DND-41 (cell line): ENCODE results near the gene SPO11.

Experiments used
- EZH2 ChIP-seq: IDR thresholded peaks from 3 replicates; pipeline ENCODE4 v1.6.1; 2012; ENCODE audit warnings: borderline replicate concordance, low read depth, mild to moderate bottlenecking, moderate library complexity, low read length, inconsistent platforms; ENCODE audit not compliant: severe bottlenecking
- TF ChIP-seq, protein P1 (sequence below): IDR thresholded peaks from 2 replicates; pipeline ENCODE4 v1.5.1; 2012; ENCODE audit warnings: borderline replicate concordance, low read length, moderate library complexity, mild to moderate bottlenecking; ENCODE audit not compliant: poor library complexity, severe bottlenecking; ENCODE audit errors: extremely low read depth

DNA sequence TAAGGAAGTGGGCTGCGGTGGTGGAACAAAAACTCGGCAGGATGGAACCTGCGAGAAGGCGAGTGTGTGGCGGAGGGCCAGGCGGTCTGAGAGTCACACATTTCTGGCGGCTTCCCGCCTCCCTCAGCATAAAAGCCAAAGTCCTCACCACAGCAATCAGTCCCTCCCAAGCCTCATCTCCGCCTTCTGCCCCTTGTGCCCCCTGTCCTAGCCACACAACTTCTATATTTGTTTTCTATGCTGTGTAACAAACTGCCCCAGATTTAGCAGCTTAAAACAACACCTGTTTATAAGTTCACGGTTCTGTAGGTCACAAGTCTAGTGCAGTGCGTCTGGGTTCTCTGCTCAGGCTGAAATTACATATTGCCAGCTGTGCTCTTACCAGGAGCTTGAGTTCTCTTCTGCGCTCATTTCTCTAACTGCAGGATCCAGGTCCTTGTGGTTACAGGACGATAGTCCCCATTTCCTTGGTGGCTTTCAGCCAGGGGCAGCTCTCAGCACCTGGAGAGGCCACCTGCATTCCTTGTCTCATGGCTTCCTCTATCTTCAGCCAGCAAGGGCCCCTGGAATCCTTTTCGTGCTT lies 11.7 kb upstream of the SPO11 start:
- TF ChIP-seq, protein P1, sequence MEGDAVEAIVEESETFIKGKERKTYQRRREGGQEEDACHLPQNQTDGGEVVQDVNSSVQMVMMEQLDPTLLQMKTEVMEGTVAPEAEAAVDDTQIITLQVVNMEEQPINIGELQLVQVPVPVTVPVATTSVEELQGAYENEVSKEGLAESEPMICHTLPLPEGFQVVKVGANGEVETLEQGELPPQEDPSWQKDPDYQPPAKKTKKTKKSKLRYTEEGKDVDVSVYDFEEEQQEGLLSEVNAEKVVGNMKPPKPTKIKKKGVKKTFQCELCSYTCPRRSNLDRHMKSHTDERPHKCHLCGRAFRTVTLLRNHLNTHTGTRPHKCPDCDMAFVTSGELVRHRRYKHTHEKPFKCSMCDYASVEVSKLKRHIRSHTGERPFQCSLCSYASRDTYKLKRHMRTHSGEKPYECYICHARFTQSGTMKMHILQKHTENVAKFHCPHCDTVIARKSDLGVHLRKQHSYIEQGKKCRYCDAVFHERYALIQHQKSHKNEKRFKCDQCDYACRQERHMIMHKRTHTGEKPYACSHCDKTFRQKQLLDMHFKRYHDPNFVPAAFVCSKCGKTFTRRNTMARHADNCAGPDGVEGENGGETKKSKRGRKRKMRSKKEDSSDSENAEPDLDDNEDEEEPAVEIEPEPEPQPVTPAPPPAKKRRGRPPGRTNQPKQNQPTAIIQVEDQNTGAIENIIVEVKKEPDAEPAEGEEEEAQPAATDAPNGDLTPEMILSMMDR = no peak
- TF ChIP-seq EZH2 = no peak
